Retina (tissue), 1 donor: ENCODE results near the gene C1QL4.
A peak's percentile ranks its signal among the peaks of the same experiment; 100 is the strongest.
"Not testable (repeated sequence)": the region's sequence is repeated elsewhere in the genome, so short reads cannot be mapped to it uniquely, and the experiment has no call there.

Experiments used
- DNase-seq: peaks from one replicate; pipeline ENCODE4 v3.0.0-alpha.2; 2016

The C1QL4 gene

GRCh38 chr12:49336645-49337584, at the start of gene C1QL4:
C1QL4 (minus strand) TSS chr12:49337188; CDS start chr12:49336477, 711 bp downstream.
- DNase-seq, result peak; percentile 94

- not testable (repeated sequence) for DNase-seq
Observed at GRCh38 chr12:49380184-49380583, 43.2 kb upstream of the C1QL4 start.

GRCh38 chr12:49377386-49377785, 40.4 kb upstream of the C1QL4 start:
- no peak for DNase-seq

GRCh38 chr12:49375406-49375805, 38.4 kb upstream of the C1QL4 start:
- no peak for DNase-seq

GRCh38 chr12:49370539-49370938, 33.6 kb upstream of the C1QL4 start:
- DNase-seq, result no peak

- DNase-seq, result no peak
Observed at GRCh38 chr12:49369411-49370145, 32.6 kb upstream of the C1QL4 start.

GRCh38 chr12:49368240-49368600, 31.2 kb upstream of the C1QL4 start:
- no peak for DNase-seq

GRCh38 chr12:49367381-49368239, 30.6 kb upstream of the C1QL4 start, which contains the start of gene SPATS2:
SPATS2 (plus strand) TSS chr12:49367462; CDS start chr12:49461013, 93,551 bp downstream.
- DNase-seq, result peak; percentile 63

- peak; percentile 99 for DNase-seq
Observed at GRCh38 chr12:49366652-49367380, 29.8 kb upstream of the C1QL4 start.

GRCh38 chr12:49366096-49366651, 29.2 kb upstream of the C1QL4 start:
- DNase-seq, result no peak

- no peak for DNase-seq
Observed at GRCh38 chr12:49365542-49365941, 28.6 kb upstream of the C1QL4 start.

GRCh38 chr12:49364989-49365388, 28.0 kb upstream of the C1QL4 start:
- no peak for DNase-seq

- DNase-seq, result no peak
Observed at GRCh38 chr12:49362077-49362476, 25.1 kb upstream of the C1QL4 start.

- DNase-seq, result no peak
Observed at GRCh38 chr12:49359671-49360070, 22.7 kb upstream of the C1QL4 start.

GRCh38 chr12:49358483-49359141, 21.6 kb upstream of the C1QL4 start:
- DNase-seq, result peak; percentile 77

- DNase-seq, result no peak
Observed at GRCh38 chr12:49357103-49357678, 20.2 kb upstream of the C1QL4 start.

- DNase-seq, result no peak
Observed at GRCh38 chr12:49355913-49356312, 18.9 kb upstream of the C1QL4 start.

- no peak for DNase-seq
Observed at GRCh38 chr12:49352351-49352750, 15.4 kb upstream of the C1QL4 start.

GRCh38 chr12:49349266-49349665, 12.3 kb upstream of the C1QL4 start:
- no peak for DNase-seq

GRCh38 chr12:49348781-49349180, 11.8 kb upstream of the C1QL4 start:
- DNase-seq, result no peak
